Calu3 (cell line): ENCODE measurements around the gene HOXB2. TPM values are rescaled to one million over a fixed set of nuclear protein-coding genes. Genes with fewer than 3 reads are reported as not detected.
A peak's percentile ranks its signal among the peaks of the same experiment; 100 is the strongest.

ENCODE experiments used
- BruUV-seq: library from RNA; stranded (reverse); fragments of 400-500 nt; replicated peaks from 2 replicates; lab custom pipeline; 2021; lab: Mats Ljungman, UMichigan
- CTCF ChIA-PET: fragments of 300-600 bp; sonication (Branson Sonifier 250); formaldehyde crosslinking; loops from one replicate; lab custom pipeline; 2022; ENCODE audit warnings: antibody characterized with exemption; lab: Charles Lee
- DNase-seq: peaks from one replicate; pipeline ENCODE4 v3.0.0; 2022
- H3K27ac Mint-ChIP-seq: one replicate; pipeline ENCODE4 v1.8.0; 2022; ENCODE audit warnings: mixed read lengths; ENCODE audit not compliant: unreplicated experiment
- H3K27me3 Mint-ChIP-seq: one replicate; pipeline ENCODE4 v1.8.0; 2022; ENCODE audit warnings: mixed read lengths; ENCODE audit not compliant: unreplicated experiment
- H3K36me3 Mint-ChIP-seq: one replicate; pipeline ENCODE4 v1.8.0; 2022; ENCODE audit warnings: mild to moderate bottlenecking, moderate library complexity, mixed read lengths; ENCODE audit not compliant: insufficient read depth, unreplicated experiment
- H3K4me1 Mint-ChIP-seq: one replicate; pipeline ENCODE4 v1.8.0; 2022; ENCODE audit warnings: mild to moderate bottlenecking, low read depth, mixed read lengths; ENCODE audit not compliant: unreplicated experiment
- H3K4me3 Mint-ChIP-seq: one replicate; pipeline ENCODE4 v1.8.0; 2022; ENCODE audit warnings: mild to moderate bottlenecking, low read depth, moderate library complexity, mixed read lengths; ENCODE audit not compliant: unreplicated experiment
- H3K9me3 Mint-ChIP-seq: one replicate; pipeline ENCODE4 v1.8.0; 2022; ENCODE audit warnings: low read depth, mixed read lengths; ENCODE audit not compliant: unreplicated experiment
- CTCF ChIP-seq: fragments of 200-600 bp; IDR thresholded peaks from one replicate; pipeline ENCODE4 v1.8.0; 2022; ENCODE audit warnings: antibody characterized with exemption; ENCODE audit not compliant: unreplicated experiment
- intact Hi-C: fragments of 100-400 bp; cut with micrococcal nuclease; formaldehyde crosslinking; loops from one replicate; pipeline ENCODE4 v1.10.0; 2022; ENCODE audit not compliant: unreplicated experiment
- total RNA-seq: library from RNA; stranded (reverse); gene quantifications from 2 replicates; pipeline ENCODE4 v1.2.3, GENCODE V29; 2022

The HOXB2 gene
- total RNA-seq, 1 experiment from 2014 or later, result 24.5 TPM

- BruUV-seq, result TSS peak; percentile 28
These were observed 424 bp downstream of the HOXB2 start for GRCh38 chr17:48544349-48545021.

GRCh38 chr17:48543854-48544348, 1.0 kb downstream of the HOXB2 start:
- no peak for TF ChIP-seq CTCF
- H3K27me3 Mint-ChIP-seq, result peaks cover 56% of the 10 kb centered on the region
- peaks cover 72% of the 10 kb centered on the region for H3K36me3 Mint-ChIP-seq
- BruUV-seq, result no TSS peak
- no peaks in the 10 kb centered on the region for H3K9me3 Mint-ChIP-seq
- H3K27ac Mint-ChIP-seq, result peak overlapping the region; percentile 83
- intact Hi-C loops, result loop anchor here (5.0 kb wide), 3 partner anchors 33 to 52 kb away; partner anchors contain the start of gene HOXB4
- H3K4me3 Mint-ChIP-seq, result peak overlapping the region; percentile 68
- no peak for DNase-seq
- CTCF ChIA-PET, result interaction anchor here (0.6 to 1.2 kb wide), 6 partner anchors 12 to 716 kb away, joined by 3 to 6 read pairs (median 4); no protein-coding TSS in a partner anchor
- H3K4me1 Mint-ChIP-seq, result peaks cover 31% of the 10 kb centered on the region

More at GRCh38 chr17:48544349-48545021, 424 bp downstream of the HOXB2 start:
- CTCF ChIA-PET, result interaction anchor here (0.6 to 1.2 kb wide), 4 partner anchors 72 to 715 kb away, joined by 3 to 6 read pairs (median 4); no protein-coding TSS in a partner anchor
- peaks cover 56% of the 10 kb centered on the region for H3K27me3 Mint-ChIP-seq
- peak; percentile 70 for DNase-seq
- H3K4me1 Mint-ChIP-seq, result peaks cover 31% of the 10 kb centered on the region
- peak overlapping the region; percentile 83 for H3K27ac Mint-ChIP-seq
- no peaks in the 10 kb centered on the region for H3K9me3 Mint-ChIP-seq
- peak overlapping the region; percentile 68 for H3K4me3 Mint-ChIP-seq
- no peak for TF ChIP-seq CTCF
- peaks cover 77% of the 10 kb centered on the region for H3K36me3 Mint-ChIP-seq
- intact Hi-C loops, result loop anchor here (5.0 kb wide), 3 partner anchors 33 to 52 kb away; partner anchors contain the start of gene HOXB4

- peaks cover 31% of the 10 kb centered on the region for H3K4me1 Mint-ChIP-seq
- BruUV-seq, result no TSS peak
- CTCF ChIA-PET, result interaction anchor here (0.6 to 2.2 kb wide), 7 partner anchors 12 to 717 kb away, joined by 3 to 6 read pairs (median 5); no protein-coding TSS in a partner anchor
- intact Hi-C loops, result loop anchor here (5.0 kb wide), 3 partner anchors 34 to 51 kb away; partner anchors contain the start of gene HOXB4
- H3K27ac Mint-ChIP-seq, result peak overlapping the region; percentile 83
- H3K27me3 Mint-ChIP-seq, result peaks cover 56% of the 10 kb centered on the region
- peak; percentile 74 for DNase-seq
- no peaks in the 10 kb centered on the region for H3K9me3 Mint-ChIP-seq
- H3K36me3 Mint-ChIP-seq, result peaks cover 66% of the 10 kb centered on the region
- no peak for TF ChIP-seq CTCF
- peak overlapping the region; percentile 68 for H3K4me3 Mint-ChIP-seq
These were observed 1.6 kb downstream of the HOXB2 start for GRCh38 chr17:48543107-48543853.

GRCh38 chr17:48542698-48543106, 2.2 kb downstream of the HOXB2 start:
- TF ChIP-seq CTCF, result no peak
- TSS peak; percentile 76 for BruUV-seq
- Mint-ChIP-seq H3K9me3 (no peaks in the 10 kb centered on the region), H3K4me3 (peak overlapping the region; percentile 68), H3K27ac (peak overlapping the region; percentile 77), H3K4me1 (peaks cover 31% of the 10 kb centered on the region), H3K36me3 (peaks cover 60% of the 10 kb centered on the region), H3K27me3 (peaks cover 56% of the 10 kb centered on the region)
- no peak for DNase-seq
- CTCF ChIA-PET, result interaction anchor here (0.6 to 2.2 kb wide), 3 partner anchors 22 to 37 kb away, joined by 3 to 5 read pairs (median 4); no protein-coding TSS in a partner anchor
- intact Hi-C loops, result loop anchor here (5.0 kb wide), 3 partner anchors 35 to 50 kb away; partner anchors contain the start of gene HOXB4
